Endothelial cell of umbilical vein (primary cell): Measurements from ENCODE around the gene AP3S2. TPM values are rescaled to one million over a fixed set of nuclear protein-coding genes. Genes with fewer than 3 reads are reported as not detected.

Experiments used
- BruUV-seq: library from RNA; stranded (reverse); fragments of 400-500 nt; replicated peaks from 2 replicates; lab custom pipeline; 2021; lab: Mats Ljungman, UMichigan
- CTCF ChIA-PET: fragments of 300-600, 350-600 bp; sonication (Branson Sonifier 250); formaldehyde crosslinking; loops from one replicate; lab custom pipeline; 2021; ENCODE audit warnings: antibody characterized with exemption, inconsistent platforms; lab: Charles Lee
- POLR2A ChIA-PET: fragments of 300-600, 350-600 bp; sonication (Branson Sonifier 250); formaldehyde crosslinking; loops from one replicate; lab custom pipeline; 2021; ENCODE audit warnings: antibody characterized with exemption, inconsistent platforms; lab: Charles Lee
- DNase-seq: peaks from one replicate; pipeline ENCODE4 v3.0.0-alpha.2; 2011; ENCODE audit warnings: low read depth, low spot score
- FAIRE-seq: peaks from 2 replicates; lab custom pipeline; 2011; peaks lifted over from hg19 to GRCh38; lab: Jason Lieb, UNC
- H2AFZ ChIP-seq: 2 replicates; pipeline ENCODE4 v1.6.0; 2012; ENCODE audit warnings: low read depth, low read length, control low read depth, inconsistent platforms
- H3K27ac ChIP-seq: 2 replicates; pipeline ENCODE4 v1.5.1; 2011; ENCODE audit warnings: low read depth, mild to moderate bottlenecking, control low read depth, low read length, moderate library complexity; ENCODE audit not compliant: insufficient read depth
- H3K27me3 ChIP-seq, 2 experiments: 2 replicates each; pipeline versions ENCODE4 v1.6.0 to v1.6.1; 2011; ENCODE audit warnings: low read length in 2 of 2, mixed read lengths in 1 of 2; ENCODE audit not compliant: control insufficient read depth in 2 of 2, insufficient read depth in 2 of 2
- H3K36me3 ChIP-seq, 2 experiments: 2 replicates in 1 of 2; 3 replicates in 1 of 2; pipeline ENCODE4 v1.5.1; 2011; ENCODE audit warnings: low read length in 2 of 2, mild to moderate bottlenecking in 1 of 2, moderate library complexity in 1 of 2; ENCODE audit not compliant: control insufficient read depth in 2 of 2, insufficient read depth in 2 of 2; ENCODE audit errors: extremely low read depth in 1 of 2
- H3K4me1 ChIP-seq: 3 replicates; pipeline ENCODE4 v1.5.1; 2011; ENCODE audit warnings: mild to moderate bottlenecking, low read length; ENCODE audit not compliant: control insufficient read depth, insufficient read depth; ENCODE audit errors: extremely low read depth
- H3K4me2 ChIP-seq: 2 replicates; pipeline ENCODE4 v1.6.1; 2011; ENCODE audit warnings: low read length, control low read depth, mixed read lengths; ENCODE audit not compliant: insufficient read depth
- H3K4me3 ChIP-seq, 3 experiments: fragments of 200-600 bp in 1 of 3; sonication (generic), shearing (Covaris generic) in 1 of 3; replicated peaks in 1 of 3; 2 replicates each; pipeline ENCODE4 v1.5.1; 2011 to 2016; ENCODE audit warnings: control low read depth in 3 of 3, low read length in 3 of 3, mild to moderate bottlenecking in 2 of 3, inconsistent platforms in 1 of 3, low read depth in 1 of 3, moderate library complexity in 1 of 3; ENCODE audit not compliant: insufficient read depth in 1 of 3
- H3K79me2 ChIP-seq: 2 replicates; pipeline ENCODE4 v1.6.0; 2012; ENCODE audit warnings: low read length, inconsistent platforms; ENCODE audit not compliant: control insufficient read depth, insufficient read depth
- H3K9ac ChIP-seq: replicated peaks from 2 replicates; pipeline ENCODE3; 2011; ENCODE audit warnings: low read length, control low read depth; ENCODE audit not compliant: insufficient read depth; ENCODE audit errors: extremely low read depth
- H3K9me1 ChIP-seq: replicated peaks from 3 replicates; pipeline ENCODE4 v1.6.0; 2011; ENCODE audit warnings: mild to moderate bottlenecking, low read length; ENCODE audit not compliant: control insufficient read depth, insufficient read depth; ENCODE audit errors: extremely low read depth
- H3K9me3 ChIP-seq: replicated peaks from 2 replicates; pipeline ENCODE4 v1.5.1; 2012; ENCODE audit warnings: low read length, inconsistent platforms; ENCODE audit not compliant: control insufficient read depth, insufficient read depth
- H4K20me1 ChIP-seq: replicated peaks from 2 replicates; pipeline ENCODE3; 2011; ENCODE audit warnings: mild to moderate bottlenecking, low read length; ENCODE audit not compliant: control insufficient read depth, insufficient read depth; ENCODE audit errors: extremely low read depth
- CTCF ChIP-seq, 2 donors: IDR thresholded peaks; 1 replicate in 1 of 2; 2 replicates in 1 of 2; pipeline ENCODE4 v1.5.1; 2011; ENCODE audit warnings: low read length in 2 of 2, mild to moderate bottlenecking in 2 of 2, moderate library complexity in 2 of 2, control low read depth in 1 of 2, inconsistent platforms in 1 of 2, low read depth in 1 of 2; ENCODE audit not compliant: insufficient read depth in 1 of 2; ENCODE audit errors: extremely low read depth in 1 of 2
- EZH2 ChIP-seq: IDR thresholded peaks from 2 replicates; pipeline ENCODE4 v1.6.1; 2012; ENCODE audit warnings: borderline replicate concordance, low read depth, mild to moderate bottlenecking, moderate library complexity, low read length, inconsistent platforms; ENCODE audit not compliant: severe bottlenecking
- FOS ChIP-seq: IDR thresholded peaks from 2 replicates; pipeline ENCODE4 v1.6.1; 2011; ENCODE audit warnings: mild to moderate bottlenecking, low read length, moderate library complexity, borderline replicate concordance; ENCODE audit not compliant: insufficient read depth
- GATA2 ChIP-seq: IDR thresholded peaks from 2 replicates; pipeline ENCODE4 v1.7.0; 2011; ENCODE audit warnings: low read depth, mild to moderate bottlenecking, moderate library complexity, mixed read lengths, low read length; ENCODE audit not compliant: insufficient read length, insufficient read depth
- JUN ChIP-seq: IDR thresholded peaks from 2 replicates; pipeline ENCODE4 v1.6.1; 2011; ENCODE audit warnings: borderline replicate concordance, low read depth; ENCODE audit not compliant: insufficient read length, insufficient read depth
- MAX ChIP-seq: IDR thresholded peaks from 2 replicates; pipeline ENCODE4 v1.6.1; 2011; ENCODE audit not compliant: insufficient read depth, insufficient read length
- MYC ChIP-seq: IDR thresholded peaks from one replicate; pipeline ENCODE4 v1.6.1; 2011; ENCODE audit warnings: mild to moderate bottlenecking, low read depth, low read length
- POLR2A ChIP-seq: IDR thresholded peaks from 2 replicates; pipeline ENCODE4 v1.6.1; 2012; ENCODE audit warnings: low read depth, mild to moderate bottlenecking, control low read depth, low read length
- POLR2AphosphoS5 ChIP-seq: IDR thresholded peaks from 2 replicates; pipeline ENCODE4 v1.6.1; 2012; ENCODE audit warnings: low read depth, mild to moderate bottlenecking, control low read depth, low read length, moderate library complexity; ENCODE audit not compliant: insufficient read depth
- dilution Hi-C: fragments of 300-500 bp; cut with MboI; formaldehyde crosslinking; loops from one replicate; pipeline ENCODE4 v1.15.0; 2019; ENCODE audit warnings: low sequenced_read_pairs; ENCODE audit not compliant: extremely low pct_ligation_motif_present
- intact Hi-C: fragments of 100-400 bp; cut with micrococcal nuclease; formaldehyde crosslinking; loops from one replicate; pipeline ENCODE4 v1.10.0; 2022
- polyA plus RNA-seq, 4 experiments: library from polyadenylated mRNA; depleted of rRNA in 3 of 4; stranded (reverse) in 3 of 4; unstranded in 1 of 4; fragments of >200 nt; gene quantifications; 2 replicates each; pipeline versions ENCODE4 v1.2.1 to v1.2.3, GENCODE V29; 2011 to 2012; ENCODE audit warnings: missing spikeins in 1 of 4
- total RNA-seq: library from RNA; stranded (reverse); gene quantifications from 2 replicates; pipeline ENCODE4 v1.2.3, GENCODE V29; 2021

AP3S2 gene
- total and polyA plus RNA-seq, 2 donors (not counting 3 experiments of a cell fraction or from before 2014, with no cell fraction given) = 14.6 to 31.1 TPM

- no peaks in the 10 kb centered on the region for H4K20me1 ChIP-seq
- no peaks in the 10 kb centered on the region for H3K79me2 ChIP-seq
- no peaks in the 10 kb centered on the region for H3K9me1 ChIP-seq
- CTCF ChIA-PET = interaction anchor here (1.4 to 2.8 kb wide), 2 partner anchors 35 to 81 kb away, joined by 3 to 9 read pairs; no protein-coding TSS in a partner anchor
- dilution Hi-C loops = no loop called here
- no peak overlapping the region for H3K4me3 ChIP-seq
- H3K9ac ChIP-seq = no peak overlapping the region
- POLR2A ChIA-PET = no interaction called here
- intact Hi-C loops = no loop called here
- H2AFZ ChIP-seq = no peak overlapping the region
- BruUV-seq = no TSS peak
- no peak overlapping the region for H3K4me2 ChIP-seq
- FAIRE-seq (no peak), DNase-seq (no peak)
- TF ChIP-seq POLR2A (no peak), MAX (no peak), EZH2 (no peak), GATA2 (no peak), MYC (no peak), CTCF (IDR thresholded peaks at IDR 0.05; ENCODE audit: extremely low read depth in 1 of 2, insufficient read depth in 1 of 2, low read depth in 1 of 2, low read length in 2 of 2) (no peak), FOS (no peak), POLR2AphosphoS5 (no peak), JUN (no peak)
- no peak overlapping the region for H3K27ac ChIP-seq
- peaks cover 25% of the 10 kb centered on the region for H3K4me1 ChIP-seq
- H3K9me3 ChIP-seq = no peaks in the 10 kb centered on the region
- H3K36me3 ChIP-seq = no peaks in the 10 kb centered on the region
- no peaks in the 10 kb centered on the region for H3K27me3 ChIP-seq
Observed at GRCh38 chr15:89841962-89842361, 51.8 kb downstream of the AP3S2 start.
